Raji (cell line): ENCODE data around the gene SYNE1.

ENCODE experiments used
- POLR2A ChIP-seq: IDR thresholded peaks from 2 replicates; pipeline ENCODE4 v1.6.1; 2011; ENCODE audit warnings: low read depth, low read length, control low read depth; ENCODE audit not compliant: insufficient read depth

Gene SYNE1

DNA sequence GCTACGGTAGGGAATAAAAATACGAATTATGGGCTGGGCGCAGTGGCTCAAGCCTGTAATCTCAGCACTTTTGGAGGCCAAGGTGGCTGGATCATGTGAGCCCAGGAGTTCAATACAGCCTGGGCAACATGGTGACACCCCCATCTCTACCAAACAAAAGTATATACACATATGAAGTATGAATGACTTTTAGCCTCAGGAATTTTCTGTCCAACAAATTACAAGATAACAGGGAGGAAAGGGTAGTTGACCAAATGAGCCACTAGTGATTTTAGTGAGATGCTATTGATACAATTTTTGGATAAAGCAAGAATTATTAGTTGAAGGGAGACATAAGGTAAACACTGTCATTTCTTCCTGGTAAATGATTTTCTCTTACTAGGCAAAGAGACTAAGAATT, 328.2 kb downstream of the SYNE1 start:
- no peak for TF ChIP-seq POLR2A

DNA sequence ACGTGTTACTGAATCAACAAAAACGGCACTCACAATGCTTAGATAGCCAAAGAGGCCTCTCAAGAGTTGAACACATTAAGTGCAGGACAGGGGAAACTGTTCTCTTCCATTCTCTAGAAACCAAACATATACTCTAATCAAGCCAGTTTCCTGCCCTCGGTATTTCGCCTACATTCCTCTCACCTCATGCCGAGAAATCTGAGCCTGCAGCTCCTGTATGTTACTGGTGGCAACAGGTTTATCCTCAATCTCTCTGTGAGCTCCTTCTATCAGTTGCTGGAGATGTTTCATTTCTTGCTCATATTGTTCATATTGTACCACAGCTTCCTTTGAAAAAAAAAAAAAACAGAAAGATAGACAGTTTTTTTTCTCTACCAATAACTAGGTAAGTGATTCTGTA, 328.9 kb downstream of the SYNE1 start:
- TF ChIP-seq POLR2A = no peak

DNA sequence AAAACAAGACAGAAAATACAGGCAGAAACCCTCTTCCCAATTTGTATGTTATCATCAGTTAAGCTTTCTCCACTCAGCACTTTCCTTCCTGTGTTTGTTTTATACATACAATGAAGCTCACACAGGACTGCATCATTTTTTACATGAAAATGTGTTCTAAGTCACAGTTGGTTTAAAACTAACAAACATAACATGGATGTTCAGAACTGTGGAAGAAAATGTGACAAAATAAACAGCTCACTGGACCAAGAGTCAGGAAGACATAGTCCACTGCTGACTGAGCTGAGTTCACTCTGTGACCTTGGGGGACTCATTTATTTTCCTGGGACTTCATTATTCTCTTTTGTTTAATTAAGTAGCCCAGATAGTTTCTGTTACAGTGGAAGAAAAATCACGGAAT, 331.5 kb downstream of the SYNE1 start:
- TF ChIP-seq POLR2A = no peak

DNA sequence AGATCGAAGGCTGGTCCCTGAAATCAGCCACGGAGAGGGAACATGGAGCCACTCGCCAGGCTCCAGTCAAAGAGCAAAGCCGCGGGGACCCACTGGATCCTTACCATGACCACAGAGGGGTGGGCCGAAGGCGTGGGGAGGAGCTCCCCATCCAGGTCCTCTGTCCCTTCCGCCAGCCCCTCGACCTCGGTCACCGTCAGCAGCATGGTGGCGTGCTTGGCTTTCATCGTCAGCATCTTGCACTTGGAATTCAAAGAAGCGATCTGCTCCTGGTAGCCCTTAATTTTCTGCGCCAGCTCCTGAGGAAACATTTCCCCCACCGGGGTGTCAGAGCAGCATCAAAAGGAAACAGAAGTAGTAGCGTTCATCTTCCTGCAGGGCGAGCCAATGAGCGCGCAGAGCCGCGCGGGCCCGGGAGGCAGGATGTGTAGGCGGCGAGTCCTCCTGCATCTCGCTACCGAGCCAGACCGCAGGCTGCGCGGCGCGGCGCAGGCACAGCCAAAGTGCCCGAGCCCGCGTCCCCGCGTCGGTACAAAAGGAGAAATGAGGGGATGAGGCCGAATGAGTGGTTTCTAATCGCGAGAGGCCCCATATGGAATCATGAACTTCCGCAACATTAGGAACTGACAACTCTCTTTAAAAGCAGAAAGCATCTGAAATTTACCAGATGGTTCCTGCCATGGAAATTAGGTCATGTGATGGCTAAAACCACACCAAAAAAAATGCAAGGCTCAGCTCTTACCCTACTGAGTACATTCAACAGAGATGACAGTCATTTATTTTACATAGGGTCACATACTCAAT, 335.2 kb downstream of the SYNE1 start:
- peak; percentile 83 for TF ChIP-seq POLR2A

DNA sequence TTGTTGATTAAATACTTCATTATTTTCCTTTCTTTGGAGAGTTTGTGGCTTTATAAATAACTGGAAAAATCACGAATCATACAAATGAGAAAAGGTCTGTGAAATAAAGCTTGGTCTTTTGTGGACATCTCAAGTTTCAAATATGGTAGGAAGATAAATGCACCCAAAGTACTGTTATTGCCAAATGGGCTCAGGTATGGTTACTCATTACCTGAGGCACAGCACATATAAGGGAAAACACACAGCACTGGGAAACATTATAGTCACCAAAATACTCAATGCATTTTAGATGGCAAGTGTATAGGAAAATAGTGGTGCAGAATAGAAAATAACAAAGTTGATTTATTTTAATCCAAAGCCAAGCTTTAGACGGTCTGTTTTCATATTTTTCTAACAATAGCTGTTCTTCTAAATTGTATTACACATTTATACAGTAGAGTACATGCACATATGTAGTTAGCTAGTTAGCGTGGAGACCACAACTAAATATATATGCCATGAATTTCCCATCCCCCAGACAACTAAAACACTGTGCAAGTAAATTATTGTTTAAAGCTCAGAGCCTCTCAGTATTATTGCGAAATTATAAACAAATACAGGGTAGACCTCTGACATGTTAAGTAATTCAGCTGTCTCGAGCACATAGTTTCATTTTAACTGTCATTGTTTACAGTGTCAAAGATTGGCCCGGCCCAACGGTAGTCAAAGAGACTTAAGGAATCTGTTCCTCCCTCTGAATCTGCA, 336.0 kb downstream of the SYNE1 start:
- no peak for TF ChIP-seq POLR2A

DNA sequence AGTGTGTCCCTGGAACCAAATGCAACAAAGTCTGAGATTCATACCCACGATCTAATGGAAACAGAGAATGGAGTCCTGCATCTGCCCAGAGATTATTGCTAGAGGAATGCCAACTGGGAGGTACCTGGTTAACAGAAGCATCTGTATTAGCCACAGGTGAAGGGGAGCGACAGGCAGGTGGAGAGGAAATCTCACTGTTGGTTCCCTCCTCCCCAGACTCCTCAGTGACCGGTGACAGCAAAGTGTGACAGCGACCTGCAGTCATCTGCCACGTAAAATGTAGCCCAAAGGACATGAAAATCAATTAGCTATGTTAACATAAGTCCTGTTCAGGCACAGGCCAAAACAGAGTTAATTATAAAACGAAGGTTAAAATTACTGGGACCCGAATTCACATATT, 336.6 kb downstream of the SYNE1 start:
- TF ChIP-seq POLR2A = no peak

DNA sequence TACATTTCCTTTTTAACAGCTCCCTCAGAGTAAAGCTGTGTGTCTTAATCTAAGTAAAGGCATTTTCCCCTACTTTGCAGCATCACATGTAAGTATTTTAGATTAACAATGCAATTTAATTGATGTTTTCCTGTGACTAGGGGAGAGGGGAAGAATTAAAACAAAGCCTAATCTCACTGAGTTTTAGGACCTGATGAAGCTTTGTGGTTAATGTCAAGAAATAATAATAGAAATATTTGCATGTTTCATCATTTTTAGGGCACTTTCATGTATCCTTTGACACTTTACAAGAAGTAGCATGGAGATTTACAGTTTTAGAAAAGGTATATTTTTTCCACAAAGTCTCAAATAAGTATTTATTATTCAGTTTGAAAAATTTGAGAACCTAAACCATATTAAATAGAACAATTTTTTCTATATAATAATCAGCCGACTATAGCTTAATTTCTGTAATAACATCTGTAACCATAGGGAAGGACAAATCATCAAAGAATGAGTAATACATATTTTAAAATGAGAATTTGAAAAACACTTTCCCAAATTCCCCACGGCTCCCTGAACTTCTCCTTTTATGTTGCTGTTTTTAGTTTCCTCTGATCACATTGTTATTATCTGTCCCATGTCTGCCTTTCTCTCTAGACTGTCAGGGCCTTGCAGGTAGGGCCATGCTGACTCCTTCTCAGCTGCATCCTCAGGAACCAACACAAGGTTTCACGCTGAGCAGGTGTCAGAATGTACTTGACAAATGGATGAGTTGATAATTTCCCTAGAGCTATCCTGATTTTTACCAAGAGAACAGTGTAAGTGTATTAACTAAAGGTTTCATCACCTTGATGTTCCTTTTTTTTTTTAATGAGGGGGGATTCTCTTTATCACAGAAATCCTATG, 338.1 kb downstream of the SYNE1 start:
- TF ChIP-seq POLR2A = 0 out of 2 replicates have a peak, but pooled peaks have one; percentile 16

DNA sequence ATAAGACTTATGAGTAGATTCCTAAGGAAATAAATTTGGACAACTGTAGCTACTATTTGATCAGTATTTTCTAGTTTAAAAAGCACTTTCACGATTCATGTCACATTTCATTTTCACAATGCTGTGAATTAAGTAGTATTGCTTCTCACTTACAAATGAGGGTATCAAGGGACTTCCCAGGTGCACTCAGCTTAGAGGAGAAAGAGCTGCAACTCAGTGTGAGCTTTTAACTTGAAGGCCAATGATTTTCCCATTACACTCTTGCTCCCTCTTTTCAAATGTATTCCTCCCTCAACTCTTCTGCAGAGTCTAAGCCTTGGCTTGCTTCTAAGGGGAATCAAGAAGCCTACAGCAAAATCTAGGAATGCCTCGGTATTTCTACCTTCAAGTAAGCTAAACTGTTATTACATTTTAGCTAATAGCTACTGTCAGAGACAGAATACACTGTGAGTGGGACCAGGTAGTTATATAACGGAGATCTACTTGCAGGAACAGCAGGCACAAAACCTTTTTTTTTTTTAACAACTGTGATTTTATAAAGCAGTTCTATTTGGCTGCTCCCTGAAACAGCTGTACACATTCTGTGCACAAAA, 339.0 kb downstream of the SYNE1 start:
- no peak for TF ChIP-seq POLR2A

DNA sequence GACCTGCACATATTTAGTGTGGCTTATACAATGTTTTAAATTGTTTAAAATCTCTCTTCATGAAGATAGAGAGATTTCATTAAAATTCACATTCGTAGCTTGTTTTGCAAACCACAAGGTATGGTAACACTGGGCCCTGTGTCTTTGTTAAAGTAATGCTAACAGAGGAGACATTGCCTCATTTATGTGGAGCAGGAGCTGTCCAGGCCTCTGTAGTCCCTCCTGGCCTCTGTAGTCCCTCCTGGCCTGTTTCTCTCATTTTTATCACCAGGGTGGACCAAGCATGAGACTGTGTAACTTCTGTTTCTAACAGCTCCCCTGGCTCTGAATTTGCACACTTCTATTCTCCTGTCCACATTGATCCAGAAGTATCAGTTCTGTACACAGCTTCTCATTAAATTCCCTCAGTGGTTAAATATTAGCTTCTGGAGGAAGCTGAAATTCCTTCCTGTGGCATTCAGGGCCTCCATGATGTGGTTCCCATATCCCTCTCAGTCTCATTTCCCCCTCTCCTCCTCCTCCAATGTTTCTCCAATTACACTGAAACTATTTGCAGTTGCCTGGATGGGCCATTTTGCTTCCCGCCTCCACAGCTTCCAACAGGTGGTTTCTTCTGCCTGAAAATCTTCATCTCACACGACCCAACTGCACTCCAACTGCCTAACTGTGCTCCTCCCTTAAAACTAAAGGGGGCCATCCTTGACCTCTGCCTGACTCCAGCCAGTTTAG, 340.4 kb downstream of the SYNE1 start:
- TF ChIP-seq POLR2A = no peak

DNA sequence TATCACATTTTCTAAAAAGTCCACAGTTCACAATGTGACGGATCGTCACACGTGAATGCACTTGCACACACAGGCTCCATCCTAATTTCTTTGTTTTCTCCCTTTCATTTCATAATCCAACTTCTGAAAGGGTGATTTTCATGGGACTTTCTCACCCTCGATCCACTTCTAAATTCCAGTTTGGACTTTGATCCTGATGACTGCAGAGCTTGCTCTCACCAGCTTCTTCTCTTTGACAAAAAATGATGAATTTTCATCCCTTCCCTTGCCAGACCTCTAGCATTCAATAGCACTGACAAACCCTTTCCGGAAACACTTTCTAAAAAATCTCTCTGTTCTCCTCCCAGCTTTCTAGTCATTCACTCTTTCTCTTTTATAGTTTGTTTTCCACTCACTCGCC, 341.2 kb downstream of the SYNE1 start:
- TF ChIP-seq POLR2A = no peak

DNA sequence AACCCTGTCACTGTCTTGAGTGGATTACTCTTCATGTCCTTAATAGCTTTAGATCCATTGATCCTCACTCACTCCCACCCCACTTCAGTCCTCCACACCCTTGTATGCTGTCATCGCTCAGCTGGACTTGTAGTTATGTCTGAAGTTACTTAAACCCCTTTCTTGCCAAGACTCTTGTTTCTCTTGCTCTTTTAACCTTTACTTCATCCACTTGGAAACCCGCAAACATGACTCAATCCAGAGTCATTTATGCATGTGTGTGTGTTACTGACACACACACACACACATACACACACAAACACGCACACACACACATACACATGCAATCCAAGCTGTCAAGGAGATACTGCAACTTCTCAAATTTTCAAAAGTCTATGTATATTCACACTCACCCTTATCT, 341.8 kb downstream of the SYNE1 start:
- TF ChIP-seq POLR2A = no peak

DNA sequence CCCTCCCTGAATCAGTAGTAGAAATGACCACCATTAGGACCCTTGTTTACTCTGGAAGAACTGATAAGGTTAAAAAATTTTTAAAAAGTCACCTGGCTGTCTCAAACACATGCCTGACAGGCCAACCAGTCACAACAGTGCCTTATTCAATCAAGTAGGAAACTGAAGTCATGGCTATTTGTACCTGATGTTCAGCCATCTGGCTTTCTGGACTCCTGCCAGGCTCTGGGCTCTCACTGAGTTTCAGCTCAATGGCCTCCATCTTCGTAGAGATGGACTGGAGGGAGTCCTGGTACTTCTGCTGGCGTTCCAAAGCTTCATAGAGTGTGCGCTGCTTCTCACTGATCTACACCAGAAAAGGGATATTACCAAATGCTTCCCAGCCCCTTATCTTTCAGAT, 343.8 kb downstream of the SYNE1 start:
- no peak for TF ChIP-seq POLR2A

DNA sequence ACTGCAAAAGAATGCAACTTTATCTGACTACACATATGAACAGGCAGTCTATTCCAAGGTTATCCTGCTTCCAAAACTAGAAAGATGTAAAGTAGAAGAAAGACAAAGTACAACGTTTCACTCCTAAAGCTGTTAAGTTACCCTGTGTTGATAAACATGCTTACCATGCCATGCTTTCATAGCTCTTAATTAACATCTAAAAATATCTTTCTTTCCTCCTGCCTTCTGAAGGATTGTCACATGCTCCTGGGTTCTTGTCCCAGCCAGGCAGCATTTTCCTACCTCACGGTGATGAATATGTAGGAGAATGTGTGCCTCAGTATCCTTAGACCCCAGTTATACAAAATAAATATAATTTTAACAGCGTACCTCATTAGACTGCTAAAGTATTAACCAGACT, 344.6 kb downstream of the SYNE1 start:
- TF ChIP-seq POLR2A = no peak

DNA sequence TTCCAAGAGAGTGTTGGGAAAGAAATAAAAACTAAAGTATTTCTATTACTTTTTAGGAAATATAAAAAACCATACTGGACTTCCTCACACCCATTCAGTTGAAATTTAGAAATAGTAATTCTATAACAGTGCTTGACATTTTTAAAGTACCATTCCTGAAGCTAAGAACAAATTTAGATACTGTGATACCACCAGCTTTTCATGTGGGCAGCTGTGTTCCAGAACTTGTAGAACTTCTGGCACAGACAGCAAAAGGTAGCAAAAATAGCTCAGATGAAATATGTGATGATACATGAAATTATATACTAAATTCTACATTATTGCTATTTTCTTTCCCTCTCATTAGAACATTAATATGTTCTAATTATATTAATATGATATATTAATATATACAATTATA, 346.5 kb downstream of the SYNE1 start:
- no peak for TF ChIP-seq POLR2A
